ENCODE results near the gene DTWD1.

DTWD1 gene

DNA sequence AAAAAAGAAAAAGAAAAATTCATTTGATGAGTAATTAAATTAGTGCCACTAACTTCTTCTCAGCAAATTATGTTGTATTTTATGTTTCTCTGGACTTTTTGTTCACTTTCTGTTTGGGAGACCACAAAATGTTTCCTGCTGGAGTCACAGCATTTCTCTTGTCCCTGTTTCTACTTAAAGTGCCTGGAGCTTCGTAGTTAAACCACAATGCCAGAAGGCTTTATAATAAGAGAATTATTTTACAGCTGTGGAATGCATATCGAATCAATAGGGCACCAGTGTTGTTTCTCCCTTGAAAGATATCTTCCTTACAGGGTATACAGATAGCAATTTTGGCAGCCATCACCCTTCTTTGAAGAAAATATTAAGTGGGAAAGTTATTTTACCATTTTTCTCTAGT lies 3.2 kb downstream of the DTWD1 start:
- DNase-seq (ENCODE audit: low read depth), result no peak
- TF ChIP-seq, protein P1, sequence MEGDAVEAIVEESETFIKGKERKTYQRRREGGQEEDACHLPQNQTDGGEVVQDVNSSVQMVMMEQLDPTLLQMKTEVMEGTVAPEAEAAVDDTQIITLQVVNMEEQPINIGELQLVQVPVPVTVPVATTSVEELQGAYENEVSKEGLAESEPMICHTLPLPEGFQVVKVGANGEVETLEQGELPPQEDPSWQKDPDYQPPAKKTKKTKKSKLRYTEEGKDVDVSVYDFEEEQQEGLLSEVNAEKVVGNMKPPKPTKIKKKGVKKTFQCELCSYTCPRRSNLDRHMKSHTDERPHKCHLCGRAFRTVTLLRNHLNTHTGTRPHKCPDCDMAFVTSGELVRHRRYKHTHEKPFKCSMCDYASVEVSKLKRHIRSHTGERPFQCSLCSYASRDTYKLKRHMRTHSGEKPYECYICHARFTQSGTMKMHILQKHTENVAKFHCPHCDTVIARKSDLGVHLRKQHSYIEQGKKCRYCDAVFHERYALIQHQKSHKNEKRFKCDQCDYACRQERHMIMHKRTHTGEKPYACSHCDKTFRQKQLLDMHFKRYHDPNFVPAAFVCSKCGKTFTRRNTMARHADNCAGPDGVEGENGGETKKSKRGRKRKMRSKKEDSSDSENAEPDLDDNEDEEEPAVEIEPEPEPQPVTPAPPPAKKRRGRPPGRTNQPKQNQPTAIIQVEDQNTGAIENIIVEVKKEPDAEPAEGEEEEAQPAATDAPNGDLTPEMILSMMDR (IDR thresholded peaks at IDR 0.05; ENCODE audit: insufficient read depth, low read depth, low read length, missing control alignments), result no peak
- H3K4me3 ChIP-seq (ENCODE audit: low read depth, low read length), result no peak overlapping the region

DNA sequence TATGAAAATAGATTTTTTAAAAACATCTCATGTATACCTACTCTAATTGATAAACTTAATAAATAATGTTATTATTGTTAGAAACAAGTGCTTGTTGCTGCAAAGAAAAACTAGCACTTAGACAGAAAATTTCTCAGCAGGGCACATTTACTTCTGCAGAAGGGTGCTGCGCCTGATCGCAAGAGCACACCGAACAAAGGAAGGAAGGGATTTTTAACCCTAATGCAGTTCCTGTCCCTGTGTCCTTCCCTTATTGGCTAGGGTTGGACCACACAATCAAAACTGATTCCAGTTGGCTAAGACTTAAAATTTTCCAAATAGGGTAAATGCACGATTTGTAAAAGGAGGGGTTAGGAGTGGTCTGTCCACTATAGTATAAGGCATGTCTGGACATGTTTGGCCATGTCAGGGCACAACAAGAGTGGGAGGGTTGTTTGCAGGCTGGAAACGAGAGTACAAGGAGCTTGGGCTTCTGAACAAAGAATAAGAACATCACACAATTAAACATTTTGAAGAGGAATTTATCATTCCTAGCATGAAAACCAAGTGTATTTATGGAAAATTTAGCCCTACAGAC lies 4.7 kb downstream of the DTWD1 start:
- DNase-seq (ENCODE audit: low read depth), result no peak
- no peak overlapping the region for H3K4me3 ChIP-seq (ENCODE audit: low read depth, low read length)
- TF ChIP-seq, protein P1 (IDR thresholded peaks at IDR 0.05; ENCODE audit: insufficient read depth, low read depth, low read length, missing control alignments), result no peak

DNA sequence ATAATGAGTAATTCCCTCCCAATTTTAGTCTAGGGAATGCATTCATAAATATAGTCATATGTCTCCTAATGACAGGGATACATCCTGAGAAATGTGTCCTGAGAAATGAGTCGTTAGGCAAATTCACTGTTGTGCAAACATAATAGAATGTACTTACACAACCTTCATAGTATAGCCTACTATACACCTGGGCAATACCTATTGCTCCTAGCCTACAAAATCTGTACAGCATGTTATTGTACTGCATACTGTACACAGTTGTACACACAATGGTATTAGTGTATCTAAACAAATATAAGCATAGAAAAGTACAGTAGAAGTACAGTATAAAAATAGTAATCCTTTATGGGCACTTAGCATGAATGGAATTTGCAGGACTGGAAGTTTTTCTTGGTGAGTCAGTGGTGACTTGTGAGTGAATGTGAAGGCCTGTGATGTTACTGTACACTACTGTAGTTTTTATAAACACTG lies 6.6 kb downstream of the DTWD1 start:
- no peak for DNase-seq (ENCODE audit: low read depth)
- H3K4me3 ChIP-seq (ENCODE audit: low read depth, low read length), result no peak overlapping the region
- TF ChIP-seq, protein P1 (IDR thresholded peaks at IDR 0.05; ENCODE audit: insufficient read depth, low read depth, low read length, missing control alignments), result no peak

DNA sequence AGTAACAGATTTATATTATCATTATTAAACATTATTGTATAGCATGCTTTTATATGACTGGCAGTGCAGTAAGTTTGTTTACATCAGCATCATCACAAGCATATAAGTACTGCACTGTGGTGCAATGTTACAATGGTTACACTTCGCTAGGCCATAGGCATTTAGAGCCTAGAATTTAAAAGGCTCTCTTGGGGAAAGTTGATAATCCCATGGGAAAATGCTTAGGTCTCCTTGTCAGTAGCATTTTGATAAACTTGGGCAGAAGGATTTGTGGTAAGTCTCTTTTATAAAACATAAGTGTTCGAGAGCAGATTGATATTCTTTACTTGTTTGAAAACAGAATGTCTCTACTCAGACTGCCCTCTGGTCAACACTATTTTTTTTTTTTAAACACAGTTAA lies 7.5 kb downstream of the DTWD1 start:
- TF ChIP-seq, protein P1 (IDR thresholded peaks at IDR 0.05; ENCODE audit: insufficient read depth, low read depth, low read length, missing control alignments), result no peak
- DNase-seq (ENCODE audit: low read depth), result no peak
- no peak overlapping the region for H3K4me3 ChIP-seq (ENCODE audit: low read depth, low read length)

DNA sequence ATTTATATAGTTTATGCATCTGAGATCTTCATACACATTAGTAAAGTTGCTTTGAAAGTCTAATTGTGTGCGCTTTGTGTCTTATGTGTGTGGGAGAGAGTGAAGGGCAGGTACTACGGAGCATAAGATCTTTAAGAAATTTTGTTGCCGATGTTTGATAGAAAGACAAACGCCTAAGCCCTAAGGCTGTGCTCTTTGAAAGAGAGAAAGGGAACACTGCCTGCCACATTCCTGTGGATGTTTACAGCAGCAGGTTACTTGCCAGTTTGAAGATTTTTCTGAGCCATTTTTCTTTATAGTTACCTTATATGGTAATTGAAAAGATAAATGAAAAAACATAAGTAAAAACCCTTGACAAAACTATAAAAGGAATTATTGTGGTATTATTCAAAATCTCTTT lies 17.0 kb downstream of the DTWD1 start:
- H3K4me3 ChIP-seq (ENCODE audit: low read depth, low read length), result no peak overlapping the region
- no peak for DNase-seq (ENCODE audit: low read depth)
- TF ChIP-seq, protein P1 (IDR thresholded peaks at IDR 0.05; ENCODE audit: insufficient read depth, low read depth, low read length, missing control alignments), result no peak

DNA sequence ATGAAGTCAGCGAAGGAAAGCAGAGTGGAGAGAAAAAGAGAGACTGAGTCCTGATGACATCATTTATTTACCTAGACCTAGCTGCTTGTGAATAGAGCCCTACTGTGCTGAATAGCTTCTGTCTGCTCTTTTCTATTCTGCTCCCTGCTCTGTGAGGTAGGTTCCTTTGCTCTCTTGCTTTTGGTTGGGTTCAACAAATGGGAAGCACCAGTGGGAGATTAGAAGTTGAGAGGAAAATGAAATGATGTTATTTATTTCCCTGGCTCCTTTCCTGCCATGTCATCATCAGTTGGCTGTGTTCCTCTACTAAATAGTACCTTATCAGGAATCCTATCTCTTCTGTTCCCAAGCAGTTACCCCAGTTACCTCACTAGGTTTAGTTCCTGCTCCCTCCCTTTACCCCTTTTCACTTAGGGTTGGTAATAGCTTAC lies 23.5 kb downstream of the DTWD1 start:
- H3K4me3 ChIP-seq (ENCODE audit: low read depth, low read length), result no peak overlapping the region
- TF ChIP-seq, protein P1 (IDR thresholded peaks at IDR 0.05; ENCODE audit: insufficient read depth, low read depth, low read length, missing control alignments), result no peak
- no peak for DNase-seq (ENCODE audit: low read depth)

DNA sequence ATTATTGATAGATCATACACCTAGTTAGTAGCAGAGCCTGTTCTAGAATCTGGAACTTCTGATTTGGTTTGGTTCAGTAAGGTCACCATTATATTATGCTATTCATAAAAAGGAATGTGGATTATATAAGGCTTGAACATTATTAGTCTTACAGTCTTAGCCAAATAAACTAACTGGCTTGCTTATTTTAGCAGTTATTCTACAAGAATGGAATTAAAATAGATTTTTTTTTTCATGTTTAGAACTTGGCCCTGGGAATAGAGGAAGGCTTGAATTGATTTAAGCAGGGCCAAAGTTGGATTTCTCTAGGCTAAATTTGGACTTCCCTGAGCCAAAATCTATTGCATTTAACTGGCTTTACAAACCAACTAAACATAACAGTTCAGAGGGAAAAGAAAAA lies 24.4 kb downstream of the DTWD1 start:
- DNase-seq (ENCODE audit: low read depth), result no peak
- TF ChIP-seq, protein P1 (IDR thresholded peaks at IDR 0.05; ENCODE audit: insufficient read depth, low read depth, low read length, missing control alignments), result no peak
- no peak overlapping the region for H3K4me3 ChIP-seq (ENCODE audit: low read depth, low read length)
